RWPE2 (cell line): ENCODE results near the gene ANKRD33B.

ENCODE experiments used
- ATAC-seq: fragments of 200-7000 bp; cut with Tn5 transposase; 3 replicates; pipeline ENCODE4 v1.9.1; 2021; ENCODE audit warnings: low read depth
- DNase-seq: peaks from one replicate; pipeline ENCODE4 v3.0.0-alpha.2; 2020; ENCODE audit warnings: low spot score
- H3K27ac ChIP-seq: fragments of 450-650 bp; 2 replicates; pipeline ENCODE4 v1.5.1; 2017; ENCODE audit warnings: mild to moderate bottlenecking; ENCODE audit not compliant: poor library complexity, severe bottlenecking
- H3K27me3 ChIP-seq: fragments of 250-450 bp; sonication (Bioruptor Pico); 2 replicates; pipeline ENCODE4 v1.5.1; 2021; ENCODE audit warnings: mild to moderate bottlenecking, moderate library complexity; ENCODE audit not compliant: insufficient read depth, poor library complexity, severe bottlenecking
- H3K36me3 ChIP-seq: fragments of 250-450 bp; sonication (Bioruptor Pico); 2 replicates; pipeline ENCODE4 v1.5.1; 2020; ENCODE audit warnings: low read depth, mild to moderate bottlenecking, moderate library complexity
- H3K4me1 ChIP-seq: fragments of 250-450 bp; sonication (Bioruptor Pico); 2 replicates; pipeline ENCODE4 v1.5.1; 2021; ENCODE audit warnings: mild to moderate bottlenecking, moderate library complexity; ENCODE audit not compliant: insufficient read depth, poor library complexity, severe bottlenecking
- H3K4me3 ChIP-seq: fragments of 250-450 bp; sonication (Bioruptor Pico); 2 replicates; pipeline ENCODE4 v1.5.1; 2021; ENCODE audit warnings: mild to moderate bottlenecking, moderate library complexity; ENCODE audit not compliant: severe bottlenecking
- H3K9me3 ChIP-seq: fragments of 250-450 bp; sonication (Bioruptor Pico); 2 replicates; pipeline ENCODE4 v1.5.1; 2021; ENCODE audit warnings: mild to moderate bottlenecking, moderate library complexity; ENCODE audit not compliant: severe bottlenecking
- CTCF ChIP-seq: fragments of 450-650 bp; IDR thresholded peaks from one replicate; pipeline ENCODE4 v1.5.1; 2017; ENCODE audit warnings: mild to moderate bottlenecking, moderate library complexity; ENCODE audit not compliant: poor library complexity, severe bottlenecking

ANKRD33B gene

GRCh38 chr5:10584714-10585517 is 21.0 kb downstream of the ANKRD33B start:
- Histone ChIP-seq H3K9me3 (no peaks in the 10 kb centered on the region), H3K27ac (no peak overlapping the region), H3K36me3 (no peaks in the 10 kb centered on the region), H3K4me1 (peaks cover 6% of the 10 kb centered on the region), H3K27me3 (no peaks in the 10 kb centered on the region), H3K4me3 (no peak overlapping the region)
- DNase-seq (peak; percentile 14), ATAC-seq (no peak)
- TF ChIP-seq CTCF = no peak

GRCh38 chr5:10585518-10585915 is 21.6 kb downstream of the ANKRD33B start:
- TF ChIP-seq CTCF = no peak

GRCh38 chr5:10586008-10586407 is 22.1 kb downstream of the ANKRD33B start:
- peaks cover 10% of the 10 kb centered on the region for H3K4me1 ChIP-seq
- no peak for ATAC-seq

More at GRCh38 chr5:10585518-10585915, 21.6 kb downstream of the ANKRD33B start:
- peaks cover 6% of the 10 kb centered on the region for H3K4me1 ChIP-seq
- H3K27ac ChIP-seq = no peak overlapping the region
- H3K27me3 ChIP-seq = no peaks in the 10 kb centered on the region
- no peak overlapping the region for H3K4me3 ChIP-seq
- DNase-seq (peak; percentile 68), ATAC-seq (no peak)
- no peaks in the 10 kb centered on the region for H3K36me3 ChIP-seq
- no peaks in the 10 kb centered on the region for H3K9me3 ChIP-seq

GRCh38 chr5:10586555-10586954 is 22.7 kb downstream of the ANKRD33B start:
- H3K4me1 ChIP-seq = peaks cover 9% of the 10 kb centered on the region

More at GRCh38 chr5:10586008-10586407, 22.1 kb downstream of the ANKRD33B start:
- H3K9me3 ChIP-seq = no peaks in the 10 kb centered on the region
- H3K27ac ChIP-seq = no peak overlapping the region
- H3K27me3 ChIP-seq = no peaks in the 10 kb centered on the region
- DNase-seq = no peak
- TF ChIP-seq CTCF = no peak
- H3K36me3 ChIP-seq = no peaks in the 10 kb centered on the region
- no peak overlapping the region for H3K4me3 ChIP-seq

More at GRCh38 chr5:10586555-10586954, 22.7 kb downstream of the ANKRD33B start:
- H3K36me3 ChIP-seq = no peaks in the 10 kb centered on the region
- H3K4me3 ChIP-seq = no peak overlapping the region
- ATAC-seq = no peak
- H3K9me3 ChIP-seq = no peaks in the 10 kb centered on the region
- DNase-seq = no peak
- H3K27ac ChIP-seq = no peak overlapping the region
- TF ChIP-seq CTCF = no peak
- no peaks in the 10 kb centered on the region for H3K27me3 ChIP-seq
